IMR-90 (cell line): Measurements from ENCODE around the gene IMPG2. TPM values are rescaled to one million over a fixed set of nuclear protein-coding genes. Genes with fewer than 3 reads are reported as not detected.

Source experiments
- ATAC-seq: fragments of 200-7000 bp; cut with Tn5 transposase; 2 replicates; pipeline ENCODE4 v1.9.1; 2020; ENCODE audit warnings: low read depth, mild to moderate bottlenecking, moderate library complexity
- BruUV-seq: library from RNA; stranded (reverse); fragments of 400-500 nt; replicated peaks from 2 replicates; lab custom pipeline; 2021; lab: Mats Ljungman, UMichigan
- CTCF ChIA-PET: fragments of 300-600 bp; formaldehyde crosslinking; extraction: SDS; loops from one replicate; lab custom pipeline; 2021; ENCODE audit warnings: antibody characterized with exemption; lab: Yijun Ruan, JAX
- POLR2A ChIA-PET: fragments of 300-600 bp; sonication (Branson Sonifier 250); formaldehyde crosslinking; loops from one replicate; lab custom pipeline; 2022; ENCODE audit warnings: antibody characterized with exemption; ENCODE audit not compliant: unreplicated experiment; lab: Charles Lee
- DNase-seq: peaks from one replicate; pipeline ENCODE4 v3.0.0; 2013
- H2AFZ ChIP-seq: replicated peaks from 2 replicates; pipeline ENCODE3; 2013; ENCODE audit warnings: low read length, mild to moderate bottlenecking; ENCODE audit not compliant: poor library complexity
- H2AK5ac ChIP-seq: 2 replicates; pipeline ENCODE4 v1.6.1; 2013; ENCODE audit warnings: low read depth, low read length, inconsistent platforms
- H2AK9ac ChIP-seq: replicated peaks from 2 replicates; pipeline ENCODE3; 2013; ENCODE audit warnings: mild to moderate bottlenecking, low read depth, low read length, moderate library complexity; ENCODE audit not compliant: poor library complexity
- H2BK120ac ChIP-seq: 2 replicates; pipeline ENCODE4 v1.6.1; 2013; ENCODE audit warnings: low read depth, low read length, inconsistent platforms
- H2BK15ac ChIP-seq: 3 replicates; pipeline ENCODE4 v1.6.1; 2013; ENCODE audit warnings: low read depth, low read length, inconsistent platforms
- H2BK20ac ChIP-seq: 2 replicates; pipeline ENCODE4 v1.6.1; 2013; ENCODE audit warnings: low read depth, mild to moderate bottlenecking, inconsistent platforms, low read length, moderate library complexity
- H2BK5ac ChIP-seq: 2 replicates; pipeline ENCODE4 v1.6.1; 2013; ENCODE audit warnings: mild to moderate bottlenecking, low read depth, low read length, inconsistent platforms; ENCODE audit not compliant: poor library complexity, severe bottlenecking
- H3K14ac ChIP-seq: replicated peaks from 2 replicates; pipeline ENCODE4 v1.6.1; 2013; ENCODE audit warnings: low read depth, low read length, inconsistent platforms
- H3K18ac ChIP-seq: 2 replicates; pipeline ENCODE4 v1.6.1; 2013; ENCODE audit warnings: low read depth, low read length, control low read depth
- H3K23ac ChIP-seq: 2 replicates; pipeline ENCODE4 v1.6.1; 2013; ENCODE audit warnings: low read depth, low read length, inconsistent platforms
- H3K27ac ChIP-seq: 2 replicates; pipeline ENCODE4 v1.5.1; 2013; ENCODE audit warnings: mild to moderate bottlenecking, control low read depth, low read length; ENCODE audit not compliant: insufficient read depth
- H3K27me3 ChIP-seq: 2 replicates; pipeline ENCODE4 v1.6.1; 2013; ENCODE audit warnings: low read length; ENCODE audit not compliant: control insufficient read depth, insufficient read depth
- H3K36me3 ChIP-seq: 2 replicates; pipeline ENCODE4 v1.6.1; 2013; ENCODE audit warnings: low read length, mixed read lengths; ENCODE audit not compliant: control insufficient read depth, insufficient read depth
- H3K4ac ChIP-seq: 2 replicates; pipeline ENCODE4 v1.6.1; 2013; ENCODE audit warnings: low read depth, low read length, inconsistent platforms
- H3K4me1 ChIP-seq: 2 replicates; pipeline ENCODE4 v1.6.1; 2013; ENCODE audit warnings: low read length, mixed read lengths; ENCODE audit not compliant: control insufficient read depth, insufficient read depth
- H3K4me2 ChIP-seq: 2 replicates; pipeline ENCODE4 v1.6.1; 2013; ENCODE audit warnings: low read depth, mild to moderate bottlenecking, control low read depth, low read length, moderate library complexity
- H3K4me3 ChIP-seq: 2 replicates; pipeline ENCODE4 v1.5.1; 2013; ENCODE audit warnings: low read depth, mild to moderate bottlenecking, control low read depth, low read length, moderate library complexity; ENCODE audit not compliant: insufficient read depth
- H3K56ac ChIP-seq: 2 replicates; pipeline ENCODE4 v1.6.1; 2013; ENCODE audit warnings: low read length, inconsistent platforms; ENCODE audit not compliant: insufficient read depth; ENCODE audit errors: extremely low read depth
- H3K79me1 ChIP-seq, 2 experiments: 2 replicates each; pipeline ENCODE4 v1.6.1; 2013; ENCODE audit warnings: low read length in 2 of 2, inconsistent platforms in 1 of 2, low read depth in 1 of 2
- H3K9ac ChIP-seq: 2 replicates; pipeline ENCODE4 v1.6.1; 2013; ENCODE audit warnings: low read depth, low read length, control low read depth
- H3K9me1 ChIP-seq: 2 replicates; pipeline ENCODE4 v1.6.1; 2013; ENCODE audit warnings: low read length, inconsistent platforms; ENCODE audit not compliant: insufficient read depth
- H3K9me3 ChIP-seq: 2 replicates; pipeline ENCODE4 v1.6.1; 2013; ENCODE audit warnings: low read length; ENCODE audit not compliant: control insufficient read depth, insufficient read depth
- H4K20me1 ChIP-seq: 2 replicates; pipeline ENCODE4 v1.6.1; 2013; ENCODE audit warnings: low read length, inconsistent platforms; ENCODE audit not compliant: insufficient read depth
- H4K5ac ChIP-seq: 2 replicates; pipeline ENCODE4 v1.6.1; 2013; ENCODE audit warnings: mild to moderate bottlenecking, low read depth, low read length, control low read depth
- H4K8ac ChIP-seq, 2 experiments: 2 replicates each; pipeline ENCODE4 v1.6.1; 2013; ENCODE audit warnings: low read depth in 2 of 2, low read length in 2 of 2, control low read depth in 1 of 2, inconsistent platforms in 1 of 2
- H4K91ac ChIP-seq: 2 replicates; pipeline ENCODE4 v1.6.1; 2013; ENCODE audit warnings: low read depth, low read length, inconsistent platforms; ENCODE audit not compliant: insufficient read depth
- BHLHE40 ChIP-seq: fragments of 150-350 bp; IDR thresholded peaks from 2 replicates; pipeline ENCODE4 v1.6.1; 2016; ENCODE audit warnings: mild to moderate bottlenecking, low read depth, low read length
- CEBPB ChIP-seq: IDR thresholded peaks from 2 replicates; pipeline ENCODE4 v1.6.1; 2012; ENCODE audit warnings: low read depth, low read length, improper control_type of control experiment
- FOS ChIP-seq: fragments of 150-350 bp; IDR thresholded peaks from 2 replicates; pipeline ENCODE4 v1.6.1; 2016; ENCODE audit warnings: low read depth, low read length
- MAFK ChIP-seq: IDR thresholded peaks from 2 replicates; pipeline ENCODE4 v1.6.1; 2012; ENCODE audit warnings: low read depth, low read length, improper control_type of control experiment
- NFE2L2 ChIP-seq: fragments of 150-350 bp; IDR thresholded peaks from 2 replicates; pipeline ENCODE4 v1.6.1; 2016; ENCODE audit warnings: low read depth, mild to moderate bottlenecking, low read length
- RAD21 ChIP-seq: IDR thresholded peaks from 2 replicates; pipeline ENCODE4 v1.6.1; 2012; ENCODE audit warnings: low read length, improper control_type of control experiment
- WGBS, 2 experiments: methylation state at CpG; one replicate each; pipeline versions ENCODE4 v1.1.5 to v1.1.7; 2013; ENCODE audit warnings: missing lambda C conversion rate in 2 of 2; ENCODE audit not compliant: insufficient read length in 1 of 2; ENCODE audit errors: extremely low coverage in 2 of 2; 5-methylcytosine and 5-hydroxymethylcytosine counted together
- dilution Hi-C: fragments of 300-500 bp; cut with HindIII; formaldehyde crosslinking; loops from one replicate; pipeline ENCODE4 v1.14.3; 2018; ENCODE audit warnings: low sequenced_read_pairs; ENCODE audit not compliant: unreplicated experiment
- in situ Hi-C: fragments of 300-500 bp; cut with MboI; formaldehyde crosslinking; loops from 3 replicates; pipeline ENCODE4 v1.14.3; 2019; ENCODE audit warnings: low sequenced_read_pairs, inconsistent platforms, mixed read lengths
- intact Hi-C: fragments of 100-400 bp; cut with micrococcal nuclease; formaldehyde crosslinking; loops from 2 replicates; pipeline ENCODE4 v1.10.0; 2022
- polyA plus RNA-seq, 3 experiments: library from polyadenylated mRNA; depleted of rRNA; stranded (reverse); fragments of >200 nt; gene quantifications; 2 replicates each; pipeline ENCODE4 v1.2.3, GENCODE V29; 2012; ENCODE audit warnings: low replicate concordance in 1 of 3
- total RNA-seq: library from RNA; depleted of rRNA; stranded (reverse); fragments of >200 nt; gene quantifications from 2 replicates; pipeline ENCODE4 v1.2.3, GENCODE V29; 2012

Gene IMPG2
- total and polyA plus RNA-seq, 2 of the 4 experiments (the other 2 are of a cell fraction): 0.10 to 0.18 TPM

DNA sequence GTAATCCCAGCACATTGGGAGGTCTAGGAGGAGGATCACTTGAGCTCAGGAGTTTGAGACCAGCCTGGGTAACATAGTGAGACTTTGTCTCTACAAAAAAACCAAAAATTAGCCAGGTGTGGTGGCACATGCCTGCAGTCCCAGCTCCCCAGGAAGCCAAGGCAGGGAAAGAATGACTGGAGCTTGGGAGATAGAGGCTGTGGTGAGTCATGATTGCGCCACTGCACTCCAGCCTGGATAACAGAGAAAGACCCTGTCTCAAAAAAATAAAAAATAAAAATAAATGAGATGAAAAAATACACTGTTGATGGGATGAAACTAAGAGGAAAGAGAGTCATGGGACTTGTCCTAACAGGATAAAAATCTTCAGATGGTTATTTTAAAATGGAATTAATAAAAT lies 137.6 kb downstream of the IMPG2 start:
- Histone ChIP-seq H4K8ac (no peak overlapping the region), H3K27me3 (no peaks in the 10 kb centered on the region), H3K23ac (no peak overlapping the region), H3K27ac (no peak overlapping the region), H3K9me1 (peaks cover 4% of the 10 kb centered on the region), H4K91ac (no peak overlapping the region), H3K4me2 (no peak overlapping the region), H2BK120ac (no peak overlapping the region), H3K56ac (no peak overlapping the region), H3K4ac (no peak overlapping the region), H4K20me1 (no peaks in the 10 kb centered on the region), H2BK20ac (no peak overlapping the region), H3K14ac (no peak overlapping the region), H3K4me3 (no peak overlapping the region), H3K18ac (no peak overlapping the region), H3K9me3 (no peaks in the 10 kb centered on the region), H2AK9ac (no peak overlapping the region), H3K4me1 (peaks cover 2% of the 10 kb centered on the region; the same call in 1 of the 2 replicates), H2BK5ac (no peak overlapping the region), H3K9ac (no peak overlapping the region), H3K36me3 (no peaks in the 10 kb centered on the region), H3K79me1 (no peaks in the 10 kb centered on the region), H2BK15ac (no peak overlapping the region; the same call in 2 of the 3 replicates), H2AFZ (no peak overlapping the region), H2AK5ac (no peak overlapping the region), H4K5ac (no peak overlapping the region)
- BruUV-seq: no TSS peak
- no peak for TF ChIP-seq NFE2L2
- peak; percentile 47; the same call in 1 of the 2 replicates for TF ChIP-seq FOS
- TF ChIP-seq CEBPB: peak; percentile 90
- no peak for TF ChIP-seq MAFK
- 0 out of 2 replicates have a peak, but pooled peaks have one; percentile 11 for TF ChIP-seq BHLHE40
- TF ChIP-seq RAD21: no peak
- POLR2A ChIA-PET: no interaction called here
- in situ Hi-C loops: no loop called here
- no CpG with 5 or more reads among the region's 1 CpG for WGBS, 2 experiments
- intact Hi-C loops: no loop called here
- CTCF ChIA-PET: interaction anchor here (0.9 kb wide), 1 partner anchor 13 kb away, joined by 3 read pairs; no protein-coding TSS in a partner anchor
- DNase-seq (peak; percentile 59), ATAC-seq (peak; percentile 48; the same call in 1 of the 2 replicates)
- dilution Hi-C loops: no loop called here
